GM12878 (cell line): ENCODE results near the gene RPL7L1.

Experiments
- CBX5 ChIP-seq: sonication (generic); IDR thresholded peaks from 2 replicates; pipeline ENCODE4 v1.6.1; 2016; ENCODE audit warnings: low read depth, moderate library complexity, mild to moderate bottlenecking, inconsistent platforms
- CTCF ChIP-seq, 3 experiments: IDR thresholded peaks in 2 of 3; conservative IDR thresholded peaks in 1 of 3; 2 replicates each; pipeline ENCODE4 v1.5.1; 2011; ENCODE audit warnings: low read depth in 3 of 3, low read length in 3 of 3, mild to moderate bottlenecking in 3 of 3, control low read depth in 2 of 3, moderate library complexity in 2 of 3, inconsistent platforms in 1 of 3, mixed read lengths in 1 of 3; ENCODE audit not compliant: control insufficient read depth in 2 of 3, insufficient read depth in 1 of 3; ENCODE audit errors: extremely low read depth in 1 of 3
- HDAC6 ChIP-seq: fragments of 200-600 bp; sonication (generic); IDR thresholded peaks from one replicate; pipeline ENCODE4 v1.8.0; 2017; ENCODE audit warnings: antibody characterized with exemption; ENCODE audit not compliant: unreplicated experiment
- IRF4 ChIP-seq: IDR thresholded peaks from 2 replicates; pipeline ENCODE4 v1.6.1; 2011; ENCODE audit warnings: low read depth, low read length
- POLR2A ChIP-seq: IDR thresholded peaks from 2 replicates; pipeline ENCODE4 v1.6.1; 2011; ENCODE audit warnings: low read depth, mild to moderate bottlenecking, low read length
- RAD21 ChIP-seq: IDR thresholded peaks from 2 replicates; pipeline ENCODE4 v1.6.1; 2011; ENCODE audit warnings: mild to moderate bottlenecking, low read depth, low read length, moderate library complexity; ENCODE audit not compliant: insufficient read depth

- TF ChIP-seq RAD21 (no peak), CBX5 (no peak), POLR2A (no peak), HDAC6 (no peak), CTCF (IDR thresholded peaks at IDR 0.05 in 2 of 3, conservative IDR thresholded peaks at IDR 0.05 in 1 of 3; ENCODE audit: control insufficient read depth in 2 of 3, extremely low read depth in 1 of 3, insufficient read depth in 1 of 3, low read depth in 3 of 3, low read length in 3 of 3) (no peak), IRF4 (no peak)
Observed at GRCh38 chr6:42831237-42831636, 48.2 kb upstream of the RPL7L1 start.
